H1 (cell line): ENCODE results near the gene STAT3. TPM values are rescaled to one million over a fixed set of nuclear protein-coding genes. Genes with fewer than 3 reads are reported as not detected.

Source experiments
- CTCF ChIA-PET: fragments of 300-600 bp; sonication (Branson Sonifier 250); formaldehyde crosslinking; loops from one replicate; lab custom pipeline; 2021; ENCODE audit not compliant: partially characterized antibody; lab: Charles Lee
- POLR2A ChIA-PET: fragments of 300-600 bp; sonication (Branson Sonifier 250); formaldehyde crosslinking; loops from one replicate; lab custom pipeline; 2021; ENCODE audit warnings: inconsistent platforms; ENCODE audit not compliant: partially characterized antibody; lab: Charles Lee
- DNase-seq, 2 experiments: peaks; one replicate each; pipeline versions ENCODE4 v3.0.0 to v3.0.0-alpha.2; 2010 to 2022; ENCODE audit warnings: low spot score in 2 of 2, low read depth in 1 of 2, mixed read lengths in 1 of 2
- FAIRE-seq: peaks from 2 replicates; lab custom pipeline; 2011; peaks lifted over from hg19 to GRCh38; lab: Jason Lieb, UNC
- H2AFZ ChIP-seq: 2 replicates; pipeline ENCODE4 v1.8.1; 2012; ENCODE audit warnings: low read length, inconsistent platforms
- H2AK5ac ChIP-seq: 2 replicates; pipeline ENCODE4 v1.6.1; 2013; ENCODE audit warnings: low read depth, low read length
- H2BK120ac ChIP-seq: replicated peaks from 2 replicates; pipeline ENCODE3; 2013; ENCODE audit warnings: low read depth, low read length, inconsistent platforms
- H2BK12ac ChIP-seq: 2 replicates; pipeline ENCODE4 v1.6.1; 2013; ENCODE audit warnings: low read depth, low read length
- H2BK15ac ChIP-seq: 2 replicates; pipeline ENCODE4 v1.6.1; 2013; ENCODE audit warnings: low read length
- H2BK20ac ChIP-seq: 2 replicates; pipeline ENCODE4 v1.6.1; 2013; ENCODE audit warnings: low read length
- H2BK5ac ChIP-seq: 2 replicates; pipeline ENCODE4 v1.6.1; 2013; ENCODE audit warnings: low read depth, low read length
- H3K14ac ChIP-seq: 2 replicates; pipeline ENCODE4 v1.6.1; 2013; ENCODE audit warnings: inconsistent platforms; ENCODE audit not compliant: insufficient read length
- H3K18ac ChIP-seq: 2 replicates; pipeline ENCODE4 v1.6.1; 2013; ENCODE audit warnings: low read length; ENCODE audit errors: extremely low read depth
- H3K23ac ChIP-seq: 2 replicates; pipeline ENCODE4 v1.6.1; 2013; ENCODE audit warnings: inconsistent platforms; ENCODE audit not compliant: insufficient read length
- H3K23me2 ChIP-seq: 2 replicates; pipeline ENCODE4 v1.6.1; 2013; ENCODE audit warnings: low read depth, low read length
- H3K27ac ChIP-seq: 2 replicates; pipeline ENCODE4 v1.6.1; 2011; ENCODE audit warnings: low read depth, low read length, inconsistent platforms
- H3K27me3 ChIP-seq, 4 experiments: replicated peaks in 1 of 4; 1 replicate in 1 of 4; 2 replicates in 3 of 4; pipeline versions ENCODE4 v1.6.1 to v1.8.1; 2011 to 2013; ENCODE audit warnings: low read length in 3 of 4, mild to moderate bottlenecking in 3 of 4, inconsistent platforms in 2 of 4, mixed read lengths in 2 of 4, moderate library complexity in 1 of 4; ENCODE audit not compliant: control insufficient read depth in 3 of 4, insufficient read depth in 3 of 4; ENCODE audit errors: extremely low read depth in 1 of 4
- H3K36me3 ChIP-seq, 4 experiments: 2 replicates each; pipeline versions ENCODE4 v1.6.1 to v1.8.1; 2011 to 2013; ENCODE audit warnings: mild to moderate bottlenecking in 4 of 4, low read length in 3 of 4, moderate library complexity in 2 of 4, control low read depth in 1 of 4, inconsistent platforms in 1 of 4; ENCODE audit not compliant: insufficient read depth in 4 of 4, control insufficient read depth in 2 of 4
- H3K4ac ChIP-seq: replicated peaks from 2 replicates; pipeline ENCODE3; 2013; ENCODE audit warnings: low read length, low read depth, mixed read lengths, inconsistent platforms; ENCODE audit not compliant: insufficient read length
- H3K4me1 ChIP-seq, 4 experiments: replicated peaks in 1 of 4; 1 replicate in 1 of 4; 2 replicates in 3 of 4; pipeline versions ENCODE4 v1.6.1 to v1.8.1; 2011 to 2013; ENCODE audit warnings: low read length in 3 of 4, inconsistent platforms in 2 of 4, mixed read lengths in 1 of 4; ENCODE audit not compliant: insufficient read depth in 4 of 4, control insufficient read depth in 3 of 4
- H3K4me2 ChIP-seq, 2 experiments: 2 replicates each; pipeline versions ENCODE4 v1.6.1 to v1.8.1; 2011 to 2013; ENCODE audit warnings: low read depth in 2 of 2, low read length in 2 of 2, control low read depth in 1 of 2, inconsistent platforms in 1 of 2, mild to moderate bottlenecking in 1 of 2; ENCODE audit not compliant: insufficient read depth in 1 of 2
- H3K4me3 ChIP-seq, 4 experiments: fragments of 200-600, 300-600 bp in 1 of 4; sonication (generic), shearing (Covaris generic), sonication (Bioruptor Twin) in 1 of 4; 2 replicates each; pipeline versions ENCODE4 v1.5.1 to v1.8.1; 2011 to 2016; ENCODE audit warnings: low read length in 4 of 4, low read depth in 3 of 4, control low read depth in 2 of 4, inconsistent platforms in 2 of 4, mild to moderate bottlenecking in 2 of 4, mixed read lengths in 1 of 4, moderate library complexity in 1 of 4; ENCODE audit not compliant: insufficient read depth in 2 of 4; ENCODE audit errors: extremely low read depth in 1 of 4
- H3K56ac ChIP-seq: replicated peaks from 2 replicates; pipeline ENCODE3; 2013; ENCODE audit warnings: low read depth, mild to moderate bottlenecking, mixed read lengths, low read length, inconsistent platforms; ENCODE audit not compliant: insufficient read length
- H3K79me1 ChIP-seq: 2 replicates; pipeline ENCODE4 v1.6.1; 2013; ENCODE audit warnings: low read depth, low read length, control low read depth
- H3K79me2 ChIP-seq, 2 experiments: 2 replicates each; pipeline versions ENCODE4 v1.6.1 to v1.8.1; 2012 to 2013; ENCODE audit warnings: low read length in 2 of 2, mild to moderate bottlenecking in 2 of 2, inconsistent platforms in 1 of 2; ENCODE audit not compliant: insufficient read depth in 2 of 2, control insufficient read depth in 1 of 2
- H3K9ac ChIP-seq, 4 experiments: replicated peaks in 1 of 4; 1 replicate in 1 of 4; 2 replicates in 3 of 4; pipeline versions ENCODE4 v1.6.1 to v1.8.1; 2011 to 2013; ENCODE audit warnings: low read depth in 3 of 4, low read length in 3 of 4, control low read depth in 2 of 4, mild to moderate bottlenecking in 2 of 4, moderate library complexity in 2 of 4, inconsistent platforms in 1 of 4; ENCODE audit errors: extremely low read depth in 1 of 4
- H3K9me3 ChIP-seq, 2 experiments: 2 replicates each; pipeline versions ENCODE4 v1.6.1 to v1.8.1; 2012 to 2013; ENCODE audit warnings: mild to moderate bottlenecking in 2 of 2, moderate library complexity in 2 of 2, control low read depth in 1 of 2, inconsistent platforms in 1 of 2, low read depth in 1 of 2, low read length in 1 of 2, mixed read lengths in 1 of 2; ENCODE audit not compliant: insufficient read depth in 2 of 2
- H4K20me1 ChIP-seq, 2 experiments: replicated peaks in 1 of 2; 2 replicates each; pipeline versions ENCODE3 to v1.8.1; 2011 to 2013; ENCODE audit warnings: inconsistent platforms in 2 of 2, low read length in 2 of 2, mild to moderate bottlenecking in 1 of 2; ENCODE audit not compliant: insufficient read depth in 2 of 2, control insufficient read depth in 1 of 2
- H4K5ac ChIP-seq: 2 replicates; pipeline ENCODE4 v1.6.1; 2013; ENCODE audit warnings: low read length, low read depth, mixed read lengths, inconsistent platforms; ENCODE audit not compliant: insufficient read length
- H4K8ac ChIP-seq: 2 replicates; pipeline ENCODE4 v1.8.0; 2013; ENCODE audit warnings: mild to moderate bottlenecking, moderate library complexity, low read length, inconsistent platforms; ENCODE audit not compliant: insufficient read depth; ENCODE audit errors: extremely low read depth
- H4K91ac ChIP-seq: replicated peaks from 2 replicates; pipeline ENCODE3; 2013; ENCODE audit warnings: low read length, mixed read lengths, inconsistent platforms; ENCODE audit not compliant: insufficient read length
- CBX5 ChIP-seq: fragments of 300-800, 300-1000 bp; sonication (generic); IDR thresholded peaks from 2 replicates; pipeline ENCODE4 v1.7.1; 2016; ENCODE audit warnings: antibody characterized with exemption, low read length, low read depth
- CTBP2 ChIP-seq: IDR thresholded peaks from 2 replicates; pipeline ENCODE4 v1.7.0; 2011; ENCODE audit warnings: borderline replicate concordance, mild to moderate bottlenecking, moderate library complexity, mixed read lengths, low read length; ENCODE audit not compliant: insufficient read depth, insufficient read length
- KDM4A ChIP-seq: IDR thresholded peaks from one replicate; pipeline ENCODE4 v1.7.1; 2012; ENCODE audit warnings: low read depth, mild to moderate bottlenecking, moderate library complexity, low read length, inconsistent platforms; ENCODE audit not compliant: severe bottlenecking
- SIN3A ChIP-seq, 2 experiments: IDR thresholded peaks in 1 of 2; conservative IDR thresholded peaks in 1 of 2; 2 replicates each; pipeline ENCODE4 v1.6.1; 2011 to 2012; ENCODE audit warnings: low read length in 2 of 2, improper control_type of control experiment in 1 of 2, low read depth in 1 of 2, mild to moderate bottlenecking in 1 of 2
- SIX5 ChIP-seq: IDR thresholded peaks from 2 replicates; pipeline ENCODE4 v1.6.1; 2011; ENCODE audit warnings: mild to moderate bottlenecking, low read depth, low read length
- WGBS, 2 experiments: shearing (Covaris generic) in 1 of 2; methylation state at CpG; one replicate each; pipeline versions ENCODE4 v1.1.6 to v1.1.7; 2013 to 2015; ENCODE audit warnings: low lambda C conversion rate in 2 of 2, mixed read lengths in 2 of 2, inconsistent platforms in 1 of 2, low coverage in 1 of 2, missing lambda C conversion rate in 1 of 2; ENCODE audit not compliant: insufficient replicate concordance in 2 of 2, insufficient coverage in 1 of 2, insufficient read length in 1 of 2; ENCODE audit errors: extremely low coverage in 1 of 2, missing lambda C conversion rate in 1 of 2; 5-methylcytosine and 5-hydroxymethylcytosine counted together
- polyA plus RNA-seq, 7 experiments: library from polyadenylated mRNA; depleted of rRNA in 3 of 7; stranded (reverse) in 5 of 7; unstranded in 2 of 7; fragments of >200 nt in 5 of 7; fragments of 200-250 nt in 2 of 7; gene quantifications; 1 replicate in 5 of 7; 2 replicates in 1 of 7; 4 replicates in 1 of 7; pipeline versions ENCODE4 v1.2.1 to v1.2.3, GENCODE V29; 2011 to 2013; ENCODE audit warnings: missing spikeins in 2 of 7, mixed read lengths in 2 of 7
- total RNA-seq: library from RNA; stranded (reverse); fragmentation: NEBNext Ultra II Directional; extraction: Animal tissue kit (Norgen Biotek cat#: 25700); gene quantifications from 2 replicates; pipeline ENCODE4 v1.2.1, GENCODE V29; 2021

Gene STAT3
- total and polyA plus RNA-seq, 2 of the 8 experiments (the other 6 are each of a cell fraction or from before 2014, with no cell fraction given) = 38.4 to 94.1 TPM

GRCh38 chr17:42334677-42335076 is 53.6 kb downstream of the STAT3 start:
- Histone ChIP-seq H2BK12ac (no peak overlapping the region), H2BK20ac (no peak overlapping the region), H3K56ac (no peak overlapping the region), H4K8ac (no peak overlapping the region), H4K91ac (no peak overlapping the region), H3K4me3 (no peak overlapping the region), H3K18ac (no peak overlapping the region), H2BK120ac (no peak overlapping the region), H3K9ac (no peak overlapping the region), H3K27ac (no peak overlapping the region), H3K14ac (no peak overlapping the region), H3K27me3 (no peaks in the 10 kb centered on the region), H3K9me3 (no peaks in the 10 kb centered on the region), H3K23ac (no peak overlapping the region), H3K79me1 (no peaks in the 10 kb centered on the region), H2AK5ac (no peak overlapping the region), H2BK15ac (no peak overlapping the region), H4K5ac (no peak overlapping the region), H4K20me1 (no peaks in the 10 kb centered on the region), H3K4ac (no peak overlapping the region), H2AFZ (no peak overlapping the region), H3K79me2 (no peaks in the 10 kb centered on the region), H3K23me2 (no peaks in the 10 kb centered on the region), H3K4me1 (peaks cover 0 to 9% (median 6%) of the 10 kb centered on the region in 4 experiments; a peak in 4 of 7 replicates), H3K36me3 (peaks cover 23 to 73% (median 60%) of the 10 kb centered on the region in 4 experiments), H3K4me2 (no peak overlapping the region), H2BK5ac (no peak overlapping the region)
- DNase-seq = no peak
- ChIA-PET POLR2A (no interaction called here), CTCF (interaction anchor here (0.8 to 2.3 kb wide), 4 partner anchors 12 to 28 kb away, joined by 3 to 13 read pairs (median 4); no protein-coding TSS in a partner anchor)
- WGBS, 2 experiments = 90% methylated on average over 3 of the region's 3 CpGs; no CpG with 5 or more reads in 1 of the 2 experiments
- no peak for FAIRE-seq
- no peak for TF ChIP-seq CBX5
- TF ChIP-seq SIN3A (conservative IDR thresholded peaks at IDR 0.05 in 1 of 2, IDR thresholded peaks at IDR 0.05 in 1 of 2; ENCODE audit: low read depth in 1 of 2, low read length in 2 of 2) = no peak
- no peak for TF ChIP-seq CTBP2
- TF ChIP-seq KDM4A = no peak
- TF ChIP-seq SIX5 = no peak
